Measurements from ENCODE around the gene KCNA10.

The KCNA10 gene

GRCh38 chr1:110489406-110489805 lies 29.6 kb downstream of the KCNA10 start:
- no peak overlapping the region for H3K4me3 ChIP-seq (ENCODE audit: low read depth, low read length)
- TF ChIP-seq CTCF (IDR thresholded peaks at IDR 0.05; ENCODE audit: control insufficient read depth, extremely low read depth, insufficient read depth), result no peak
- DNase-seq (ENCODE audit: low read depth), result no peak

GRCh38 chr1:110488867-110489266 lies 30.1 kb downstream of the KCNA10 start:
- H3K4me3 ChIP-seq (ENCODE audit: low read depth, low read length), result no peak overlapping the region
- no peak for DNase-seq (ENCODE audit: low read depth)
- TF ChIP-seq CTCF (IDR thresholded peaks at IDR 0.05; ENCODE audit: control insufficient read depth, extremely low read depth, insufficient read depth), result no peak

- DNase-seq (ENCODE audit: low read depth), result no peak
- TF ChIP-seq CTCF (IDR thresholded peaks at IDR 0.05; ENCODE audit: control insufficient read depth, extremely low read depth, insufficient read depth), result no peak
These were observed 30.8 kb downstream of the KCNA10 start for GRCh38 chr1:110488161-110488560.

GRCh38 chr1:110487726-110488125 lies 31.2 kb downstream of the KCNA10 start:
- no peak overlapping the region for H3K4me3 ChIP-seq (ENCODE audit: low read depth, low read length)
- no peak for TF ChIP-seq CTCF (IDR thresholded peaks at IDR 0.05; ENCODE audit: control insufficient read depth, extremely low read depth, insufficient read depth)
- no peak for DNase-seq (ENCODE audit: low read depth)

More at GRCh38 chr1:110488161-110488560, 30.8 kb downstream of the KCNA10 start:
- no peak overlapping the region for H3K4me3 ChIP-seq (ENCODE audit: low read depth, low read length)

- TF ChIP-seq CTCF (IDR thresholded peaks at IDR 0.05; ENCODE audit: control insufficient read depth, extremely low read depth, insufficient read depth), result no peak
- no peak overlapping the region for H3K4me3 ChIP-seq (ENCODE audit: low read depth, low read length)
- no peak for DNase-seq (ENCODE audit: low read depth)
These were observed 33.2 kb downstream of the KCNA10 start for GRCh38 chr1:110485725-110486124.

GRCh38 chr1:110484801-110485200 lies 34.2 kb downstream of the KCNA10 start:
- TF ChIP-seq CTCF (IDR thresholded peaks at IDR 0.05; ENCODE audit: control insufficient read depth, extremely low read depth, insufficient read depth), result no peak
- no peak overlapping the region for H3K4me3 ChIP-seq (ENCODE audit: low read depth, low read length)
- DNase-seq (ENCODE audit: low read depth), result no peak

- no peak for TF ChIP-seq CTCF (IDR thresholded peaks at IDR 0.05; ENCODE audit: control insufficient read depth, extremely low read depth, insufficient read depth)
- no peak for DNase-seq (ENCODE audit: low read depth)
- H3K4me3 ChIP-seq (ENCODE audit: low read depth, low read length), result no peak overlapping the region
These were observed 35.7 kb downstream of the KCNA10 start for GRCh38 chr1:110483308-110483685.

All from LNCaP clone FGC (cell line).